NCI-H2227 (cell line): ENCODE data around the gene RAB36.

Experiments used
- DNase-seq: peaks from one replicate; lab custom pipeline; 2025; ENCODE audit not compliant: unreplicated experiment; lab: John Stamatoyannopoulos, UW

Gene RAB36

GRCh38 chr22:23180893-23181720 lies 35.8 kb downstream of the RAB36 start:
- no peak for DNase-seq

GRCh38 chr22:23181721-23182308 lies 36.5 kb downstream of the RAB36 start:
- no peak for DNase-seq

- no peak for DNase-seq
These were observed 37.2 kb downstream of the RAB36 start for GRCh38 chr22:23182309-23183060.

GRCh38 chr22:23183061-23183698 lies 37.9 kb downstream of the RAB36 start:
- peak; percentile 63 for DNase-seq

GRCh38 chr22:23184100-23184763 lies 39.0 kb downstream of the RAB36 start:
- no peak for DNase-seq

- no peak for DNase-seq
These were observed 39.5 kb downstream of the RAB36 start for GRCh38 chr22:23184764-23185113.

GRCh38 chr22:23187211-23187610 lies 41.9 kb downstream of the RAB36 start:
- DNase-seq: no peak

- DNase-seq: no peak
These were observed 42.8 kb downstream of the RAB36 start for GRCh38 chr22:23187871-23188700.

- no peak for DNase-seq
These were observed 45.2 kb downstream of the RAB36 start for GRCh38 chr22:23190526-23190925.

GRCh38 chr22:23192133-23192532 lies 46.9 kb downstream of the RAB36 start:
- DNase-seq: peak; percentile 18

- DNase-seq: no peak
These were observed 47.3 kb downstream of the RAB36 start for GRCh38 chr22:23192558-23192957.

GRCh38 chr22:23193196-23193827 lies 48.0 kb downstream of the RAB36 start:
- no peak for DNase-seq

- DNase-seq: no peak
These were observed 48.6 kb downstream of the RAB36 start for GRCh38 chr22:23193882-23194281.

- DNase-seq: no peak
These were observed 50.9 kb downstream of the RAB36 start for GRCh38 chr22:23196165-23196564.

- DNase-seq: no peak
These were observed 52.6 kb downstream of the RAB36 start for GRCh38 chr22:23197836-23198235.

GRCh38 chr22:23199159-23199558 lies 53.9 kb downstream of the RAB36 start:
- DNase-seq: no peak

- no peak for DNase-seq
These were observed 55.6 kb downstream of the RAB36 start for GRCh38 chr22:23200898-23201297.

GRCh38 chr22:23202812-23203451 lies 57.7 kb downstream of the RAB36 start:
- no peak for DNase-seq

GRCh38 chr22:23203452-23204124 lies 58.3 kb downstream of the RAB36 start:
- DNase-seq: no peak
